CMK (cell line): ENCODE results near the gene FAM24B.
A peak's percentile ranks its signal among the peaks of the same experiment; 100 is the strongest.
"Not testable (repeated sequence)": the region's sequence is repeated elsewhere in the genome, so short reads cannot be mapped to it uniquely, and the experiment has no call there.

ENCODE experiments used
- DNase-seq: peaks from one replicate; pipeline ENCODE4 v3.0.0-alpha.2; 2010; ENCODE audit warnings: low read depth

The FAM24B gene

GRCh38 chr10:122858042-122858441 lies 21.3 kb downstream of the FAM24B start:
- DNase-seq: not testable (repeated sequence)

- no peak for DNase-seq
Measured at GRCh38 chr10:122856902-122857301, 22.5 kb downstream of the FAM24B start.

DNA sequence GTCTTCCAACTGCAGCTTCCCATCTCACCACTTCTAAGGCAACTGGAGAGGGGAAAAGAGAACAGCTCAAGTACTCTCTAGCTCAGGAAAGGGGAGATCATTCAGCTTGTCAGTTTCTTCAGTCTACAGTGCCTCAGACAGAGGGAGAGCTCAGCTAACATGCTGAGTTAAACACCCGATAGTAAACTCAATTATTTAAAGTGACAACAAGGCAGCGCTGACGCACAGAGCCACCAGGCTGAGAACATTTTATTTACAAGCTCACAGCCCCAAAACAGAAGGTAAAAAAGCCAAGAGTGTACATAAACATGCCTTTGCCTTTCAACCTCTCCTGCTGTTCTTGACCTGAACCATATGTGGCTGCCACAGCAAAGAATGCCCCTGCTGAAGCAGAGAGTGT lies 23.6 kb downstream of the FAM24B start:
- no peak for DNase-seq

DNA sequence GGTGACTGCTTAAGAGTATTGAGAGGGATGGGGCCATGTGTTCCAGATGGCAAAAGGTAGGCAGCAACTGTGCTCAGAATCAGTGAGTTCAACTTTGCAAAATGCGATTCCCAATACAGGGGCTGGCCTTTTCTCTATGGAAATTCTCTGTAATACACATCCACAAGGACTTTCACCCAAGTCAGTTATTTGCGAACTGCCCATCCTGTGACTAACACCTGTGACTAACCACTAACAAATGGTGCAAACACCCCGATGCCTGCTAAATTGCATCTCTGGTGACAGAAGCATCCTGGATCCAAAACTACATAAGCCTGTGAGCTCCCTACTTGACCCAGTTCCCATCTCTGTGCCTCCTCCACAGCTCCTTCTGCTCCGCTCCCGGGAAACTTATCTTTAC lies 24.7 kb downstream of the FAM24B start:
- no peak for DNase-seq

DNA sequence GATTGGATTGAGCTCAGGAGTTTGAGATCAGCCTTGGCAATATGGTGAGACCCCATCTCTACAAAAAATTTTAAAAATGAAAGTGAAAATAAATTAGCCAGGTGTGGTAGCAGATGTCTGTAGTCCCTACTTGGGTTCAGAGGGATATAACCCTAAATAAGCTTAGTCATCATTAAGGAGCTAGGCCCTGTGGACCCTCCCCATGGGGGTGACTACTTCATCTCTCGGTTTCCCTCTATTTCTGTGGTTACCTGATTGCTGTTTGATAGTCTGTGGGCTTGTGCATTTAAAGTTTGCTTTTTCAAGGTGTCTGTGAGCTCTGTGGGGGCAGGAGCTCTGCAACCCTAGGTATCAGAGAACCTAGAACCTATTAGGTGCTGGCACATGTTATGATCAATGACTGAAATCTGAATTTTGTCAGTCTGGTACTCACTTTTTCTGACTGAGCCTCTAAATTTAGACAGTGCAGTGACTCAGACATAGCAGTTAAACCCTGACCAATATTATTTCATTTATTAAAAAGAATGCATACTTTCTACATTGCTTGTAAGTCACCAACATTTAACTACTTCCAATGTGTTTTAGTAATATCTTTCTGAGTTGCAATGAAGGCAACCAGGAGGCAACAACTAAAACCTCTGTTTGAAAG lies 25.6 kb downstream of the FAM24B start:
- no peak for DNase-seq

DNA sequence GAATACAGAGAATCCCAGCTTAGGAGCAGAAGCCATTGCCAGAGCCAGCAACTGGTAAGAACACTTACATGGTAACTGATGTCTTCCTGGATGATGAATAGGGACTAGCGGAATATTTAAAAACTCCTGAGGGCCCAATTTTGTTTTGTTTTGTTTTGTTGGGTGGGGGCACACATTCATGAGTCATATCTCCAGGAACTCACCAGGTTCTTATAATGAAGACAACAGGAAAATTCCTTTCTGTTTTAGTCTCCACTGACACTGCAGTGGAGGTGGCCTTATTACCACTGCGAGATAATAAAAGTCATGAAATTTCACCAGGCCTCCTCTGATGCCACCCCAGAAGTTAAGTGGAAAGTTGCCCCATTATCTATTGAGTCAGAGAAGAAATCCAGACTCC lies 27.1 kb downstream of the FAM24B start:
- no peak for DNase-seq

DNA sequence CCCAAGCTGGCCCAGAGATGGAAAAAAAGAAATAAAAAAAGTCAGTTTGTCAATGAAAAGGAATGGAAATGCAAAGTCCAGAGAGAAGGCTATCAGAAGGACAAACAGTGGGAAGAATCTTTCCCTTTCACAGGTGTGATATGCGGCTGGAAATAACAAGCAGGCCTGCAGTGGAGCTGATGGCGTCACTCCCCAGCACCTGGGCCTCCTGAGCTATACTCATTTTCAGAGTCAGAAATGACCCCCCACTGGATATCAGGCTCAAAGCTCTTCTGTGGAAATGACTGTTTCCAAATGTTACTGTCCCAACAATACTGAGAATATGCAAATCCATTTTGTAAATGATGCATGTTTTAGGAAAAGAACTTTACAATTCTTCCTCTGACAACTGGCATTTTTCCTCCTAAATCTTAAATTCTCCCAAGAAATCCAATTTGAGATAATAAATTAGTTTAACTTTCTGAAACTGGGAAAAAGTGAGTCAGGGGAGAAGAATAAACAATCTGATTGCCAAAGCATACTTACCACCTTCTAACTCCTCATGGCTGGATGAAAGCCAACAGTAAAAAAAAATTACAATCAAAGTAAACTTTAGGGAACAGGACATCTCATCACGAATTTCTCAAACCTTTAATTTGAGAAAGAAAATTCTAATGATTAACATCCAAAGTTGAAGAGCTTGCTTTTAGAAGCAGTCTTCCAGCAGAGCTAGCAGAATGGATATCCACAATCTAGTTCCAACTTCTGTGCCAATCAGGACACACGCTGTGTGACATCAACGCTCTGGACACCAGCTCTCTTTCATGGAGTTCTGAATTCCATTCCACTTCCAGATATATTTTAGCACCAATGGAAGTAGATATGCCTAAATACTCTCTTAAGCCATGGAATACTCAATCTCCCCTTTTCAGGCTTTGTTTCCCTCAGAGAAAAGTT lies 28.4 kb downstream of the FAM24B start:
- no peak for DNase-seq

DNA sequence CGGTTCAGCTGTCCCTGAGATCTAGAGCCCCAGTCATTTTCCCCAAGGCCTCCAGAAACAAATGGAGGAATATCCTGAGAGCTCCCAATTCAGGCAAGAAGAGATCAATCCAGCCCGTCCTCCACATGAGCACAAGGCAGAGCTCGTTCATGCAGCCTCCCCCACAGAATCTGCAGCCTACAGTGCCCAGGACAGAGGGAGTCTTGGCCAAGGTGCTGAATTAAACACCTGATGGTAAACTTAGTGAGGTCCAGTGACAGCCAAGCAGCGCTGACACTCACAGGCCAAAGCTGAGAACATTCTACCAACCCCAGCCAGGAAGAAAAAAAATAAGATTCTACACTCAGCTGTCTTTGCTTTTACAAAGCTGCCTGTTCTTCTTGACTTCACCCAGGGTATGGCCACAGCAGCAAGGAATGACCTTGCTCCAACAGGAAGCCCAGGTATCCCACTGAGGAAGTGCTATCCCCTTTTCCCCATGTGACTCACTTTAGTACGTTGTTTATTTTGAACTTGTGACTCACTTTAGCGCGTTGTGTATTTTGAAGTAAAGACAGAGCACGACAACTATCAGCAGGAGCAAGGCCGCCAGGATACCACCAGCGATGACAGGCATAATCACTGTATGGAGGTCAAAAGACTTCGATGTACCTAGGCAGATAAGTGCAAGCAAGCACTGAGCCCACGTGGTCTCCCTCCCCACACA lies 29.3 kb downstream of the FAM24B start:
- no peak for DNase-seq

GRCh38 chr10:122849090-122849489 lies 30.3 kb downstream of the FAM24B start:
- DNase-seq: no peak

GRCh38 chr10:122847782-122848604 lies 31.4 kb downstream of the FAM24B start:
- peak; percentile 84 for DNase-seq

GRCh38 chr10:122845783-122846332 lies 33.5 kb downstream of the FAM24B start, which contains the start of gene CUZD1:
Gene CUZD1, minus strand, starts transcription at chr10:122845857. Its CDS starts 14 bp downstream, at chr10:122845843.
- no peak for DNase-seq

DNA sequence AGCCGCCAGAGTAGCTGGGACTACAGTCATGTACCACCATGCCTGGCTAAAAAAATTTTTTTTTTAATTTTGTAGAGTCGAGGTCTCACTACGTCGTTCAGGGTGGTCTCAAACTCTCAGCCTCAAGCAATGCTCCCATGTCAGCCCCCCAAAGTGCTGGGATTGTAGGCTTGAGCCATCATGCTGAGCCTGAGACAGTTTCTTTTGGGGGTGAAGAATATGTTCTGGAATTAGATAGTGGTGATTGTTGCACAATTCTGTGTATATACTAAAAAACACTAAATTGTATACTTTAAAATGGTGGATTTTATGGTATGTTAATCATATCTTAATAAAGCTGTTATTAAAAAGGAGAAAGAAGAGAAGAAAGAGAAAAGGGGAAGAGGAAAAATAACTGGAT lies 35.2 kb downstream of the FAM24B start:
- DNase-seq: no peak

DNA sequence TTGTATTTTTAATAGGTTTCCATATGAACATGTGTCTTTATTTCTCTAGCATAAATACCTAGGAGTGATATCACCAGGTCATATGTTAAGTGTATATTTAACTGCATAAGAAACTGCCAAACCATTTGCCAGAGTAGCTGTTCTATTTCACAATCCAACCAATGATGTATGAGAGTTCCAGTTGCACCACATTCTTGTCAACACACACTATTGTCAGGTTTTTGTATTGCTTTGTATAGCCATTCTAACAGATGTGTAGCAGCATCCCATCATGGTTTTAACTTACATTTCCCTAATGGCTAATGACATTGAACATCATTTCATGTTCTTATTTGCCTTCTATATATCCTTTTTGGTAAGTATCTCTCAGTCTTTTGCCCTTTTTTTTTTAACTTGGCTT lies 37.8 kb downstream of the FAM24B start:
- DNase-seq: no peak

- no peak for DNase-seq
Measured at GRCh38 chr10:122839505-122839904, 39.9 kb downstream of the FAM24B start.

GRCh38 chr10:122838880-122839279 lies 40.5 kb downstream of the FAM24B start:
- DNase-seq: no peak

DNA sequence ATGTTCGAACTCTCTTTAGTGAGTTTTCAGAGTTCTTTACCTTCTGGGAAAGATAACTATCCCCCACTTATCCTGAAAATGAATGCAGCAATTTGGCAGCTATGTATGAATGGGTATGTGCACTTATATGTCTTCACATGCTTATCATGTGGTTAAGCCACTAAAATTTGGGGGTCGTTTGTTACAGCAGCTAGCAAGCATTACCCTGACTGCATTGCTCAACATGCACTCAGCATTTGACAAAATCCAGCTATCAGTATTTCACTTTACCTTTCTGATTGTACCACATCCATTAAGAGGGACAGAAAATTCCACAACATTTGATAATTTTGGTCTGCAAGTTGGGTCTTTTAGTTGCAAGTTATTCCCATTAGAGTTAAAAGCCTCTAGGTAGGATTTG lies 43.5 kb downstream of the FAM24B start:
- no peak for DNase-seq

DNA sequence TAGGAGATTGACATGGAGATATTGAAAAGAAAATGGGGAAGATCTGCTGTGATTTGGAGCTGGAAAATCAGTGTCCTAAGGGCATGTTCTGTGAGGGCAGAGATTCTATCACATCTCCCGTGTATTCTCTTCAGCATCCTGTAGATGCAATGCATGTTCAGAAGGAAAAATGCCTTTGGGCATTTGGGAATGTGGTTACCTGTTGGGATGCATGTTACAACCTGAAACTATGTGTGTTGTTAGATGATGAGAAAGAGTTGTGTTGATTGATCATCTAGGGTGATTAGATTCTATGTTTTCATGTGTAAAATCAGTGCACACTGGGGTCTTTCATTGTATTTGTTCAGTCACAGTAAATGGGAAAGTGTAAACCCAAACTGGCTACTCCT lies 48.4 kb downstream of the FAM24B start:
- DNase-seq: no peak

DNA sequence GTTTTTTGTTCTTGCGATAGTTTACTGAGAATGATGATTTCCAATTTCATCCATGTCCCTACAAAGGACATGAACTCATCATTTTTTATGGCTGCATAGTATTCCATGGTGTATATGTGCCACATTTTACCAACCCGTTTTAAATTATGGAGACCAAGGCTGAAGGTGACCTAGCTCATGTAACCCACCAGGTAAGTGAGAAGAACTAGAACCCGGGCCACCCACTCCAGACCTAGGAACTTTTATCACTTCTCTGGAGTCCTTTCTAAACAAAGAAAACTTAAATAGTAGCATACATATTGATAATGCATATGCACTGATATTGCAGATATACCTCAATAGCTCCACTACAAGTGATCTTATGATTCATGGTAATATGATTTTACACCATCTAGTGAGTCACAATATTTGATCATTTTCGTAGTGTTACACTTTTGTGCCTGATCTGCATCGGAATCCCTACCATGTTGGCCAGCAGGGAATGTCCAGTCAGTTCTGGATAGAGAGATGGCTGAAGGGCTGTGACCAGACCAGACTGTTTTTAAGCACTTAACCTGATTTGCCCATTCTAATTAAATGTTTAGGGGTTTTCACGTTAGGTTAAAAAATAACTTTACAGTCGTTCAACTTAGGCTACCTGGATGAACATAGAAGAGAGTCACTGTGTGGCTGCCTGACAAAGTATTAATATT lies 49.0 kb downstream of the FAM24B start:
- DNase-seq: no peak

DNA sequence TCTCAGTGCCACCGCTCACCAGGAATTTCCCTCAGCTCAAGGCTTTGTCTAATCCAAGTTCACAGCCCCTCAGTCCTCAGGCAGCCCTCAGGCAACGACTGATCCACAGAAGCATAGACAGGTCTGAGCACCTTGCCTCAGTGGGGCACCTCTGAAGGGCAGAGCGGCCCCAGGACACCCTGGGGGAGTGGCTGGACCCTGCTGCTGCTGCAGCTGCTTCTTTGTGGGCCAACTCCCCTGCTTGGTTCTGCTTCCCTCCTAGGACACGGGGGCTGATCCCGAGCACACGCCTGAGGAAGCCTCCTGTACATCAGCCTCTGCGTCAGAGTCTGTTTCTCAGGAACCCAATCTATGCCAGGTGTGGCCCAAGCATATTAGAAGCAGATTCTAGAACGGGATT lies 49.9 kb downstream of the FAM24B start:
- DNase-seq: no peak

DNA sequence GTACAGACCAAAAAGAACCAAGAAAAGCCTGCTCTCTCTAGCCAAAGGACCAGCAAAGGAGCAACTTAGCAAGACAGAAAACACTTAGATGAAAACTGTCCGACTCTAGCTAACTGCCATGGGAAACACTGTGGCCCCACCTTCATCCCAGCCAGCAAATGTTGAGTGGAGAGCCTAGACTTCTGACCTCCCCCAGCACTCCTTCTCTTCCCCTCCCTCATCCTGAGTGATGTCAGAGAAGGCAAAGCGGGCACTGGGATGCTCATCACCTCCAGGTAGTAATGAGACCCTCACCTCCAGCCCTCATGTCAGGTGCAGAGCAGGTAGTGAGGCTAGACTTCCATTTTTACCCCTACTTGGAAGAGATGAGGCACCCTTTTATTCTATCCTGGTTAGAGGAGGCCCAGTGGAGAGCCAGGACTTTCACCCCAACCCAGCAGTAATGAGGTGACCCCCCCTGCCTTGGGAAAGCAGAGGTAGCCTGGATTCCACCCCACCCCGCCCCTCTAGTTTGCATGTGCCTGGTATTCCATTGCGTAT lies 50.6 kb downstream of the FAM24B start:
- DNase-seq: no peak

GRCh38 chr10:122827302-122827701 lies 52.1 kb downstream of the FAM24B start:
- DNase-seq: no peak
